Stomach smooth muscle (tissue), 2 donors: ENCODE data around the gene ARRB2.
"Not testable (repeated sequence)": the region's sequence is repeated elsewhere in the genome, so short reads cannot be mapped to it uniquely, and the experiment has no call there.

Source experiments
- H3K27ac ChIP-seq: one replicate; pipeline ENCODE4 v1.7.0; 2013; ENCODE audit warnings: mild to moderate bottlenecking, low read length, inconsistent platforms
- H3K27me3 ChIP-seq, 2 donors: one replicate each; pipeline ENCODE4 v1.7.0; 2013; ENCODE audit warnings: low read length in 2 of 2; ENCODE audit not compliant: insufficient read depth in 2 of 2, control insufficient read depth in 1 of 2
- H3K36me3 ChIP-seq, 2 donors: one replicate each; pipeline ENCODE4 v1.7.0; 2013; ENCODE audit warnings: low read length in 2 of 2; ENCODE audit not compliant: control insufficient read depth in 2 of 2, insufficient read depth in 2 of 2
- H3K4me1 ChIP-seq: one replicate; pipeline ENCODE4 v1.7.0; 2013; ENCODE audit warnings: low read length; ENCODE audit not compliant: control insufficient read depth, insufficient read depth
- H3K4me3 ChIP-seq, 2 donors: one replicate each; pipeline ENCODE4 v1.7.0; 2013; ENCODE audit warnings: low read length in 2 of 2
- H3K9ac ChIP-seq, 2 donors: one replicate each; pipeline ENCODE4 v1.7.0; 2013; ENCODE audit warnings: low read length in 2 of 2, mild to moderate bottlenecking in 1 of 2
- H3K9me3 ChIP-seq, 2 donors: one replicate each; pipeline ENCODE4 v1.7.0; 2013; ENCODE audit warnings: low read length in 2 of 2; ENCODE audit not compliant: control insufficient read depth in 2 of 2
- donor health status: healthy.
- donor health status: Pancreatic carcinoma.

ARRB2 gene

GRCh38 chr17:4714340-4715062 lies 4.1 kb downstream of the ARRB2 start:
- not testable (repeated sequence) for H3K36me3 ChIP-seq, H3K9me3 ChIP-seq, H3K27me3 ChIP-seq, H3K4me3 ChIP-seq, H3K27ac ChIP-seq, H3K9ac ChIP-seq
- peaks cover 23% of the 10 kb centered on the region for H3K4me1 ChIP-seq

GRCh38 chr17:4715063-4715744 lies 4.8 kb downstream of the ARRB2 start:
- no peak overlapping the region for H3K4me3 ChIP-seq
- no peaks in the 10 kb centered on the region for H3K27me3 ChIP-seq
- no peaks in the 10 kb centered on the region for H3K9me3 ChIP-seq
- peaks cover 17% of the 10 kb centered on the region for H3K4me1 ChIP-seq
- H3K36me3 ChIP-seq: peaks cover 5 to 8% of the 10 kb centered on the region in 2 donors
- no peak overlapping the region for H3K27ac ChIP-seq
- no peak overlapping the region for H3K9ac ChIP-seq

GRCh38 chr17:4716081-4716480 lies 5.6 kb downstream of the ARRB2 start:
- no peak overlapping the region for H3K27ac ChIP-seq
- H3K27me3 ChIP-seq: no peaks in the 10 kb centered on the region
- H3K4me3 ChIP-seq: no peak overlapping the region
- H3K9me3 ChIP-seq: no peaks in the 10 kb centered on the region
- peaks cover 5 to 11% of the 10 kb centered on the region in 2 donors for H3K36me3 ChIP-seq
- H3K9ac ChIP-seq: no peak overlapping the region
- peaks cover 14% of the 10 kb centered on the region for H3K4me1 ChIP-seq

- no peaks in the 10 kb centered on the region for H3K9me3 ChIP-seq
- H3K9ac ChIP-seq: no peak overlapping the region
- no peaks in the 10 kb centered on the region for H3K27me3 ChIP-seq
- peaks cover 5 to 11% of the 10 kb centered on the region in 2 donors for H3K36me3 ChIP-seq
- H3K4me3 ChIP-seq: no peak overlapping the region
- no peak overlapping the region for H3K27ac ChIP-seq
- no peaks in the 10 kb centered on the region for H3K4me1 ChIP-seq
Observed at GRCh38 chr17:4717791-4718190, 7.4 kb downstream of the ARRB2 start.

GRCh38 chr17:4718276-4718675 lies 7.8 kb downstream of the ARRB2 start:
- peaks cover 5 to 11% of the 10 kb centered on the region in 2 donors for H3K36me3 ChIP-seq

GRCh38 chr17:4719146-4719545 lies 8.7 kb downstream of the ARRB2 start:
- peaks cover 5 to 11% of the 10 kb centered on the region in 2 donors for H3K36me3 ChIP-seq
- H3K27ac ChIP-seq: no peak overlapping the region
- no peaks in the 10 kb centered on the region for H3K9me3 ChIP-seq
- H3K4me1 ChIP-seq: no peaks in the 10 kb centered on the region
- H3K4me3 ChIP-seq: no peak overlapping the region
- no peak overlapping the region for H3K9ac ChIP-seq
- H3K27me3 ChIP-seq: no peaks in the 10 kb centered on the region

More at GRCh38 chr17:4718276-4718675, 7.8 kb downstream of the ARRB2 start:
- Histone ChIP-seq H3K27ac (no peak overlapping the region), H3K4me3 (no peak overlapping the region), H3K4me1 (no peaks in the 10 kb centered on the region), H3K9ac (no peak overlapping the region), H3K9me3 (no peaks in the 10 kb centered on the region), H3K27me3 (no peaks in the 10 kb centered on the region)

GRCh38 chr17:4719684-4720221 lies 9.3 kb downstream of the ARRB2 start:
- Histone ChIP-seq H3K9me3 (no peaks in the 10 kb centered on the region), H3K4me1 (no peaks in the 10 kb centered on the region), H3K9ac (no peak overlapping the region), H3K27me3 (no peaks in the 10 kb centered on the region), H3K36me3 (peaks cover 5 to 11% of the 10 kb centered on the region in 2 donors), H3K4me3 (no peak overlapping the region), H3K27ac (no peak overlapping the region)

- Histone ChIP-seq H3K4me1 (no peaks in the 10 kb centered on the region), H3K27me3 (no peaks in the 10 kb centered on the region), H3K36me3 (peaks cover 5 to 11% of the 10 kb centered on the region in 2 donors), H3K27ac (no peak overlapping the region), H3K9me3 (no peaks in the 10 kb centered on the region), H3K4me3 (no peak overlapping the region), H3K9ac (no peak overlapping the region)
Observed at GRCh38 chr17:4720787-4721186, 10.4 kb downstream of the ARRB2 start.

GRCh38 chr17:4721203-4722135 lies 11.0 kb downstream of the ARRB2 start:
- no peak overlapping the region for H3K27ac ChIP-seq
- H3K9ac ChIP-seq: no peak overlapping the region
- peaks cover 5 to 11% of the 10 kb centered on the region in 2 donors for H3K36me3 ChIP-seq

GRCh38 chr17:4722678-4723240 lies 12.3 kb downstream of the ARRB2 start:
- no peak overlapping the region for H3K4me3 ChIP-seq
- no peaks in the 10 kb centered on the region for H3K9me3 ChIP-seq
- peaks cover 4 to 6% of the 10 kb centered on the region in 2 donors for H3K36me3 ChIP-seq
- no peaks in the 10 kb centered on the region for H3K27me3 ChIP-seq
- H3K9ac ChIP-seq: no peak overlapping the region
- no peak overlapping the region for H3K27ac ChIP-seq
- no peaks in the 10 kb centered on the region for H3K4me1 ChIP-seq

More at GRCh38 chr17:4721203-4722135, 11.0 kb downstream of the ARRB2 start:
- Histone ChIP-seq H3K4me3 (no peak overlapping the region), H3K9me3 (no peaks in the 10 kb centered on the region), H3K27me3 (no peaks in the 10 kb centered on the region), H3K4me1 (no peaks in the 10 kb centered on the region)
